Measurements from ENCODE around the gene PHF20.
"Not testable (repeated sequence)": the region's sequence is repeated elsewhere in the genome, so short reads cannot be mapped to it uniquely, and the experiment has no call there.

The PHF20 gene

DNA sequence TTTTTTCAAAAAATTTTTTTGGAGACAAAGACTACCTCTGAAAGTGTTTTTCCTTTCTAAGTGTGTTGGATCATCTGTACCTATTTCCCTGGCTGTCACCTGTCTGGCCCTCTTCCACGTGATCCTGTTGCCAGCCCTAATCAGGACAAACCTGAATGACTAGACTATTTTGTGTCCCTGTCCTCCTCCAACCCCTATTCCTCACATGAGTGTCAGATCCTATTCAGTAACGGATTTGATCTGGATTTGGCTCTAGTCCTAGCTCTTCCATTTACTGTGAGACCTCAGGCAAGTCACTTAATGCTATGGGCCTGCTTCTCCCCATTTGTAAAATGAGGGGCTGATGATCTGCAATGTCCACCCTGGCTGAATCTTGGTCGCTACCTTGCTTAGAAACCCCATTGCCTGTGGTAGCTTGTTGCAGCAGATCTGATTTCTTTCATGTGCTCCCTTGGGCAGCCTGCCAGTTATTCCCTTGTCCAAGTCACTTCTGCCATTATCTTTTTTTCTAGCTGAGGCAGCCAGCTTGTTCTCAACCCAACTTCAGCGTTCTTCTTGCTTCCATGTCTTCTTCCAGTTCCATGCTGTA lies 4.8 kb downstream of the PHF20 start:
- DNase-seq (ENCODE audit: low read depth in 2 of 2), result no peak

GRCh38 chr20:35783811-35784210 lies 12.0 kb downstream of the PHF20 start:
- DNase-seq (ENCODE audit: low read depth in 2 of 2), result not testable (repeated sequence)

GRCh38 chr20:35785541-35785940 lies 13.7 kb downstream of the PHF20 start:
- not testable (repeated sequence) for DNase-seq (ENCODE audit: low read depth in 2 of 2)

DNA sequence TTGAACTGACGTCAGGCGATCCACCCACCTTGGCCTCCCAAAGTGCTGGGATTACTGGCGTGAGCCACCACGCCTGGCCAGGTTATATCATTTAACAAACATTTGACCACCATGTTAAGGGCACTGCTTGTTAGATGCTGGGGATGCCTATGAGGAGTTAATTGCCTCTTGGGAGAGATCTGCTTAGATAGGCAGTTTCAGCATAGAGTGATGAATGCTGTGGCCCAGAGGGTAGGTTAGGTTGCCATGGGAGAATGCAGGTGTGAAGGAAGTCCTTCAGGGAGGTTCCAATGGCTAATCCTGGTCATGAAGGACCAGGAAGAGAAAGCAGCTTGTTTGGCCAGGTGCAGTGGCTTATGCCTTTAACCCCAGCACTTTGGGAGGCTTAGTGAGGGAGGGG lies 17.0 kb downstream of the PHF20 start:
- no peak for DNase-seq (ENCODE audit: low read depth in 2 of 2)

DNA sequence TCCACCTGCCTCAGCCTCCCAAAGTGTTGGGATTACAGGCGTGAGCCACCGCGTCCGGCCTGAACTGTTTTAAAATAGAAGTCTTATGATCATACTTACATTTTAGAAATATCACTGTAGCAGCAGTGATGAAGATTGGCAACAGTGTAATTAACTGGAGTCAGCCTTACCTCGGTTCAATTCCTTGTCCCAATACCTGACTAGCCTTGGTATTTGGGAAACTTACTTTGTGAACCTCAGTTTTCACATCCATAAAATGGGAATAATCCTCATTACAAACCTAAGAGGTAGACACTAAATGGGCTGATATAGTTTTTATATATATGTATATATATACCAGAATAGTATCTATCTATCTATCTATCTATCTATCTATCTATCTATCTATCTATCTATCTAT lies 19.3 kb downstream of the PHF20 start:
- no peak for DNase-seq (ENCODE audit: low read depth in 2 of 2)

- no peak for DNase-seq (ENCODE audit: low read depth in 2 of 2)
These were observed 20.0 kb downstream of the PHF20 start for GRCh38 chr20:35791821-35792220.

DNA sequence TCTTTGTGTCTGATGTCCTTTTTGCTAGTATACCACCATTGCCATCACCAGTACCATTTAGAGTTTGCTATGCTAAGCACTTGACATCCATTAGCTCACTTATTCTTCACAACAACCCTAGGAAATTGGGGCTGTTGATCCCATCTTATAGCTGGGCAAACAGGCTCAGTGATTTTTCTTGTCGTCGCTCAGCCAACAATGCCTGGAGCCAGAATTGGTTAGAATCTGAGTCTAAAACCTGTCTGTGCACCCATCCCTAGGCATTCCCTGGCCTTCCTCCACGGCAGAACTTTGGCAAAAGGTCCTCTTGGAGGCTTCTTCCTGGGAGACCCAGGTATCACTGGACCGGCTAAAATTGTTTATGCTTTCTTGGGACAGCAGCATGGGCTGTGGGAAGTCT lies 20.9 kb downstream of the PHF20 start:
- DNase-seq (ENCODE audit: low read depth in 2 of 2), result no peak

GRCh38 chr20:35796571-35796970 lies 24.8 kb downstream of the PHF20 start:
- no peak for DNase-seq (ENCODE audit: low read depth in 2 of 2)

DNA sequence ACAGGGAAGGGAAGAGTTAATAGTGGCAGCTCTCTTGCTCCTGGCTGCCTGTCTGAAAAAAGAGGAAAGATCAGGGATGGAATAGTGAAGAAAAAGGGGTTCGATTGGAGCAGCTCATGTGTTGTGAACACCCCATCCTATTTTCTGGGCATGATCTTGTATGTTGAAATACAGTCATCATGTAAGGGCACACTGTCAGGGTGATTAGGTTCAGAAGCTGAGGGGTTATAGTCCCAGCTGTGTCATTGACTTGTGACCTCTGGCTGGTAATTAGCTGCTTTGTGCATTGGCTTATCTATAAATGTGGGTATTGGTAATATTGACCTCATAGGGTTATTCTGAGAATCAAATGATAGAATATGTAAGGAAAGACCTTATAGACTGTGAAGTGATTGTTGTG lies 30.1 kb downstream of the PHF20 start:
- no peak for DNase-seq (ENCODE audit: low read depth in 2 of 2)

DNA sequence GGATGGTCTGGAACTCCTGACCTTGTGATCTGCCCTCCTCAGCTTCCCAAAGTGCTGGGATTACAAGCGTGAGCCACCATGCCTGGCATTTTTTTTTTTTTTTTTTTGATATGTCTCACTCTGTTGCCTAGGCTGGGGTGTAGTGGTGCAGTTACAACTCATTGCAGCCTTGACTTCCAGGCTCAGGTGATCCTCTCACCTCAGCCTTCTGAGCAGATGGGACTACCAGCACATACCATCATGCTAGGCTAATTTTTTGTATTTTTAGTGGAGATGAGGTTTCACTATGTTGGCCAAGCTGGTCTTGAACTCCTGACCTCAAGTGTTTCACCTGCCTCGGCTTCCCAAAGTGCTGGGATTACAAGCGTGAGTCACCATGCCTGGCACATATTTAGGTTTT lies 34.3 kb downstream of the PHF20 start:
- DNase-seq (ENCODE audit: low read depth in 2 of 2), result no peak

DNA sequence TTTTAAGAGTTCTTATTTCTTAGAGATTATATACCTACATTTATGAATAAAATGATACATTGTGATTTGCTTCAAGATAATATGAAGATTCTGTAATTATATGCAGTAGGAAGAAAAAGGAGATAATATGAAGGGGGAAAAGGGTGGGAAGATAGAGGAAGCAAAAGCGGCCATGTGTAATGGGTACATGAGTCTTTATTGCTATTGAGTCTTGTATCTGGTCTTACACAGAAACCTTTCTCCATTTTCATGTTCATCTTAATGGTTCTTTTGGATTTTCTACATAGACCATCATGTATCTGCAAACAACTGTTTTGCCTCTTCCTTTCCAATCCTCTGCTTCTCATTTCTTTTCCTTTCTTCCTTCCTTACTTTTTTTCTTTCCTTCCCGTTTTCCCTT lies 36.1 kb downstream of the PHF20 start:
- DNase-seq (ENCODE audit: low read depth in 2 of 2), result no peak

GRCh38 chr20:35820715-35821114 lies 48.9 kb downstream of the PHF20 start:
- no peak for DNase-seq (ENCODE audit: low read depth in 2 of 2)

DNA sequence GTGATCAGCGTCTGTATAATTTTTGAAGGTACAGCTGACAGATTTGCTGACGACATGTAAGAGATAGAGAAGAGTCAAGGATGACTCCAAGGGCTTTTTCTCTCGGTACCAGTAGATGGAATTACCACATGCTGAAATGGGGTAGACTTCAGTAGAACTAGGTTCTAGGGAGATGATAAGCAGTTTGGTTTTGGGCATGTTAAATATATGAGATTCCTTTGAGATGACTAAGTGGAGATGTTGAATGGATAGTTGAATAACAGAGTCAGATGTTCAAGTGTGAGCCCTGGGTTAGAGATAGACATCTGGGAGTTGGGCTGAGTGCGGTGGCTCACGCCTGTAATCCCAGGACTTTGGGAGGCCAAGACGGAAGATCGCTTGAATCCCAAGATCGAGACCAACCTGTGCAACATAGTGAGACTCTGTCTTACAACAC lies 50.0 kb downstream of the PHF20 start:
- DNase-seq (ENCODE audit: low read depth in 2 of 2), result no peak

DNA sequence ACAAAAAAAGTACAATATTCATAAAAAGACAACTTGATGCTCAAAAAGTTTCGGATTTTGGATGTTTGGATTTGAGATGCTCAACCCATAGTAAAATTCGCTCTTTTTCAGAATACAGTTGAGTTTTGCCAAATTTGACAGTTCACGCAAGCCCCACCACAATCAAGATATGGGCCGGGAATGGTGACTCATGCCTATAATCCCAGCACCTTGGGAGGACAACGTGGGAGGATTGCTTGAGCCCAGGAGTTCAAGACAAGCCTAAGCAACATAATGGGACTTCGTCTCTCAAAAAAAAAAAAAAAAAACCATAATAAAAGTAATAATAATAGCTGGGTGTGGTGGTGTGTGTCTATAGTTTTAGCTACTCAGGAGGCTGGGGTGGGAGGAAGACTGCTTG lies 51.3 kb downstream of the PHF20 start:
- no peak for DNase-seq (ENCODE audit: low read depth in 2 of 2)

DNA sequence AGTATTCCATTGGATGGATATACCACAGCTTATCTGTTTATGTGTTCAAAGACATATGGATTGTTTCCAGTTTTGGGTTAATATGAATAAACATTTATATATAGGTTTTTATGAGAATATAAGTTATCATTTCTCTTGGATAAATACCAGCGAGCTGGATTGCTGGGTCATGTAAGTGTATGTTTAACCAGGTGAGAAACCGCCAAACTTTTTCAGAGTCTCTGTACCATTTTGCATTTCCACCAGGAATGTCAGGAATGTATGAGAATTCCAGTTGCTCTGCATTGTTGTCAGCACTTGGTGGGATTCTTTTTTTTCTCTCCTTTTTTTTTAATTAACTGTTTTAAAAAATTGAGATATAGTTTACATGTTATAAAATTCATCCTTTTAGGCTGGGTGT lies 52.1 kb downstream of the PHF20 start:
- DNase-seq (ENCODE audit: low read depth in 2 of 2), result no peak

- DNase-seq (ENCODE audit: low read depth in 2 of 2), result no peak
These were observed 54.7 kb downstream of the PHF20 start for GRCh38 chr20:35826397-35826998.

- DNase-seq (ENCODE audit: low read depth in 2 of 2), result no peak
These were observed 56.6 kb downstream of the PHF20 start for GRCh38 chr20:35828434-35828833.

- no peak for DNase-seq (ENCODE audit: low read depth in 2 of 2)
These were observed 57.1 kb downstream of the PHF20 start for GRCh38 chr20:35828916-35829315.

DNA sequence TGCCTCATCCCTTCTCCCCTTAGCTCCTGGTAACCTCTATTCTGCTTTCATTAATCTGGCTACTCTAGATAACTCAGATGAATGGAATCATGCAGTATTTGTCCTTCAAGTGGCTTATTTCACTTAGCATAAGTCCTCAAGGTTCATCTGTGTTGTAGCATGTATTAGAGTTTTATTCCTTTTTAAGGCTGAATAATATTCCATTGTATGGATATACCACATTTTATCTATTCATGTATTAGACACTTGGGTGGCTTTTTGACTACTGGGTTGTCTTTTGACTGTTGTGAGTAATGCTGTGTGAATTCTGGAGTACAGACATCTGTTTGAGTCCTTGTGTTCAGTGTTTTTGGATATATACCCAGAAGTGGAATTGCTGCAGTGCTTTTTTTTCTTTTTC lies 58.4 kb downstream of the PHF20 start:
- DNase-seq (ENCODE audit: low read depth in 2 of 2), result no peak

DNA sequence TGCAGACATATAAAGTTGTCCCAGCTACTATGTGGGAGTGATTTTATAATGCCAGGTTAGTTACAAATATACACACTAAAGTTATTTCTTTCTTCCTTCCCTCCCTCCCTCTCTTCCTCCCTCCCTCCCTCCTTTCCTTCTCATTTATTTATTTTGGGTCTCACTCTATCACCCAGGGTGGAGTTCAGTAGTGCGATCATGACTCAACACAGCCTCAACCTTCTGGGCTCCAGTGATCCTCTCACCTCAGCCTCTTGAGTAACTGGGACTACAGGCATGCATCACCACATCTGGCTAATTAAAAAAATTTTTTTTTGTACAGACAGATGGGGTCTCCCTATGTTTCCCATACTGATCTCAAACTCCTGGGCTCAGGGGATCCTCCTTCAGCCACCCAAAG lies 59.2 kb downstream of the PHF20 start:
- DNase-seq (ENCODE audit: low read depth in 2 of 2), result peak in 1 of 2 donors; percentile 5

DNA sequence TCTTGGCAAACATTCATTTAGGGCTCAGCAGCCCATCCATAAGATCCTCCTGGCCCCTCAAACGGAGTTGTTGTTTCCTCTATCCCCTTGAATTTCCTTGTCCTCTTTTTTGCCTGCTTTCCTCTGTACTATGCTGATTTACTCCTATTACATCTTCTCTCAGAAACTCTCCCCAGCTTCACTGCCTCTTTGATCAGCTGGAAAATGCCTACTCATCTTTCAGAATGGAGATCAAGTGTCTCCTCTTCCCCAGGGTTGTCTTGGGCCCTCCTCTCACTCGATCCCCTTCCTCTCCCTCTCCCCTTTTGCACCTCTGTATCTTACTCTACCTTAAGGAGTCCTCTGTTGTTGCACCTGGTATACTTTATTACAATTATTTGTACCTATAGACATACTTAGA lies 60.2 kb downstream of the PHF20 start:
- no peak for DNase-seq (ENCODE audit: low read depth in 2 of 2)

DNA sequence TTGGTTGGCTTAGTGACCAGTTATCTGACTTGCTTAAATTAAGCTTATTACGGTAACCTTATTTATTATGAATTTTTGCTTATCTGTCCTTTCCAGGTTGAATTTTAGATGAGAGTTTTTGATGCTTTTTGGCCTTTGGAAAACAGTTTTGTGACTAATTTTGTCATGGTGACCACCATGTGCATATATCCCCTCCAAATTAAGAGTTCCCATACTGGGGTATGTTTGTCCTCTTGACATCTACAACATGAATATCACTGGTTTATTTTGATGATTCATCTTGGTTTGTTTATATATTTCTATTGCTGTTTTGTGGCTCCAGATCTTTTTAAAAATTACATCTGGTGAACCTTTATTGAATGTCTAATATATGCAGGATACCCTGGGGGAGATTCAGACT lies 61.4 kb downstream of the PHF20 start:
- DNase-seq (ENCODE audit: low read depth in 2 of 2), result no peak

DNA sequence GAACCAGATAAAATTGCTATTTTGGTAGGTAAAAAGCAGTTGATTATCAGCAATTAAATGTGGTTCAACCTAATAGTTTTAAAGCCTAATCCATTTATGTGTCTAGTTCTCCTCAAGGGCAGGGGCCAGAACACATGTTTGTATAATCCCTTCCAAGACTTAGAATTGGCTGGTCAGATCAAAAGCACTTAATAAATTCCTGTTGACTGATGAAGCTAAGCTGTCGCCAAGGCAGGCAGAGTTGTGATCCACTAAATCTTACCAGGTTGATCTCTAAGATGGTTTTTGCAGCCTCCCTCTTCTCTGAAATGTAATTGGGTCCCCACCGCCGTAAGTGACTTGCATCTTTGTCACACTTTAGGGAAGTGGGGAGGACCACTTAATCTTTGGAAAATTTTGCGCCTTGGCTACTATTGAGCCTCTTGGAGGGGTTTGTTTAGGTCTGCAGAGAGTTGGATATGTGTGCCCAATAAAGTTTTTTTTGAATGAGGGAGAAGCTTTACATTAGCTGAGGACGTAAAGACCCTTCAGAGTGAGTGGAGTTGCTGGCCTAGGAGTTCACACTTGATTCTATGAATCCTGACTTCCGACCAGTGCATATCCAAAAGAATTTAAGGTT lies 65.9 kb downstream of the PHF20 start:
- DNase-seq (ENCODE audit: low read depth in 2 of 2), result no peak

DNA sequence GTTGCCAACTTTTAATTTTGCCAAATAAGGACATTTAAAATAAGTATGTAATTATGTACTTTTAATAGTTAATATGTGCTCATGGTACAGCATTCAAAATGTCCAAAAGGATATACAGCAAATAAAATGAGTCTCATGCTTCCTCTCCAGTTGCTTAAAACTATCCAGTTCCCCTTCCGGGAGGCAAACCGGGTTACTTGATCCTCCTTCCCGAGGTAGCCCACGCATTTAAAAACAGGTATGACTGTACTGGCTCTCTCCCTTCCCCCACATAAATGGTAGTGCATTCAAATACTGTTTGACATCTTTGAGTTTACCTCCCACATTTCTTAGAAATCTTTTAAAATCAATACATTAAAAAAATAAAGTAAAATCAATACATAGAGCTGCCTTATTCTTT lies 66.4 kb downstream of the PHF20 start:
- no peak for DNase-seq (ENCODE audit: low read depth in 2 of 2)

Measured in stimulated activated CD4-positive, alpha-beta T cell treated with anti-CD3 and anti-CD28 coated beads, Interleukin-4, amount 100 ng/mL, for 48 hours (primary cell).